Breast epithelium (tissue), 4 donors: ENCODE results near the gene SEMA4C. TPM values are rescaled to one million over a fixed set of nuclear protein-coding genes. Genes with fewer than 3 reads are reported as not detected.

Experiments used
- DNase-seq, 2 donors: peaks; one replicate each; pipeline ENCODE4 v3.0.0-alpha.2; 2019; ENCODE audit warnings: low spot score in 2 of 2
- H3K27ac ChIP-seq, 2 donors: fragments of 200-600 bp; sonication (generic) in 1 of 2; one replicate each; pipeline ENCODE4 v1.5.1; 2016 to 2019; ENCODE audit warnings: mild to moderate bottlenecking in 1 of 2
- H3K27me3 ChIP-seq, 2 donors: fragments of 200-600 bp; sonication (generic) in 1 of 2; one replicate each; pipeline versions ENCODE4 v1.5.1 to v1.6.0; 2017 to 2019; ENCODE audit warnings: control low read depth in 1 of 2, mild to moderate bottlenecking in 1 of 2
- H3K36me3 ChIP-seq: fragments of 200-600 bp; one replicate; pipeline ENCODE4 v1.5.1; 2019
- H3K4me1 ChIP-seq, 2 donors: fragments of 200-600 bp; sonication (generic); one replicate each; pipeline ENCODE4 v1.5.1; 2016 to 2019; ENCODE audit warnings: control low read depth in 1 of 2
- H3K4me3 ChIP-seq, 3 donors: fragments of 200-600 bp; sonication (generic); 1 replicate in 2 of 3; 2 replicates in 1 of 3; pipeline ENCODE4 v1.5.1; 2016 to 2019; ENCODE audit warnings: mild to moderate bottlenecking in 3 of 3, moderate library complexity in 2 of 3
- H3K9me3 ChIP-seq, 2 donors: fragments of 200-600 bp; sonication (generic) in 1 of 2; one replicate each; pipeline ENCODE4 v1.5.1; 2016 to 2019; ENCODE audit warnings: control low read depth in 1 of 2
- POLR2A ChIP-seq: fragments of 450-650 bp; IDR thresholded peaks from one replicate; pipeline ENCODE4 v1.6.1; 2016; ENCODE audit warnings: antibody characterized with exemption, mild to moderate bottlenecking, moderate library complexity
- POLR2AphosphoS5 ChIP-seq, 3 donors: sonication (generic); formaldehyde crosslinking; IDR thresholded peaks; one replicate each; pipeline ENCODE4 v1.6.1; 2017; ENCODE audit warnings: antibody characterized with exemption in 3 of 3
- intact Hi-C: fragments of 100-400 bp; cut with DNase I; formaldehyde crosslinking; loops from one replicate; pipeline ENCODE4 v1.15.1; 2023; ENCODE audit warnings: low total_unique reads
- total RNA-seq, 3 donors: library from RNA; depleted of rRNA; stranded (reverse); fragments of >200 nt; gene quantifications; one replicate each; pipeline ENCODE4 v1.1.0, GENCODE V29; 2016
- TF ChIP-seq, protein P1 (sequence below), 3 donors: fragments of 450-650 bp; IDR thresholded peaks; one replicate each; pipeline ENCODE4 v1.5.1; 2016 to 2017; ENCODE audit warnings: antibody characterized with exemption in 3 of 3, mild to moderate bottlenecking in 3 of 3, moderate library complexity in 3 of 3

The SEMA4C gene
- total RNA-seq, 3 donors from 2014 or later, result 17.9 to 37.3 (median 31.5) TPM

DNA sequence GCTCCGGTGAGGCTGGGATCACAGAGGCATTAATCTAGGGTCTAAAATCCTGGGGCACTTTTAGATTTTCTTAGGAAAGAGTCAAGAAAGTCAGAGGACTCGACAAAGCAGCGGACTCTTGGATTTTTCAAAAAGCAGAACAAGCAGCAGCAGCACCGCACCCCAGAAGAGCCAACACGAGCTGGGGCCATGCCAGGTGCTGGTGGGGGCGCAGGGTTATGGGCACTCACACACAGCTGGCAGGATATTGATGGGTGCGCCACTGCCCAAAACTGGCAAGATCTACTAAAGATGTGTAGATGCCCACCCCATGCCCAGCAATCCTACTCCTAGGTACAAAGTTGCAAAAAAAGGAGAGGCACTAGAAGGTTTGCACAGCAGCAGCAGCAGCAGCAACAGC, 33.9 kb upstream of the SEMA4C start:
- Histone ChIP-seq H3K9me3 (no peaks in the 10 kb centered on the region), H3K4me1 (peaks cover 11 to 24% of the 10 kb centered on the region in 2 donors), H3K36me3 (no peaks in the 10 kb centered on the region), H3K4me3 (no peak overlapping the region), H3K27me3 (no peaks in the 10 kb centered on the region), H3K27ac (no peak overlapping the region)
- no peak for DNase-seq
- TF ChIP-seq POLR2A, result no peak
- intact Hi-C loops, result no loop called here

DNA sequence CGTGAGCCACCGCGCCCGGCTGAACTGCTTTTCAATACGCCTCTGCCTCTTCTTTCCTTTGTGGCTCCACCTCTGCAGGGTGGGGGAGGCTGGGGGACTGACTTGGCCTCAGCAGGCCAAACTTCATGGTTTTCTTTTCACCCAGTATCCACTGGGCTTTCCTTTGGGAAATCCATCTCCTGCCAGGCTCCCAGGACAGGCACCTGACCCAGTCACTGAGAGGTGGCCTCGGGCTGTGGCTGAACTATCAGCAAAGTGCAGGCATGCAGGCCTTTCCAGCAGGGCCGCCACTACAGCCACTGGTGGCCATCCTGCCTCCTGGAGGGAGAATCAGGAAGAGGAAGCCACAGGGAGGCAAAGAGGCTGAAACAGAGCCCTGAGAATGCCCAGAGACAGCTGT, 33.4 kb upstream of the SEMA4C start:
- Histone ChIP-seq H3K4me3 (no peak overlapping the region), H3K9me3 (no peaks in the 10 kb centered on the region), H3K27me3 (no peaks in the 10 kb centered on the region), H3K36me3 (no peaks in the 10 kb centered on the region), H3K4me1 (peaks cover 11 to 25% of the 10 kb centered on the region in 2 donors), H3K27ac (no peak overlapping the region)
- TF ChIP-seq, protein P1, sequence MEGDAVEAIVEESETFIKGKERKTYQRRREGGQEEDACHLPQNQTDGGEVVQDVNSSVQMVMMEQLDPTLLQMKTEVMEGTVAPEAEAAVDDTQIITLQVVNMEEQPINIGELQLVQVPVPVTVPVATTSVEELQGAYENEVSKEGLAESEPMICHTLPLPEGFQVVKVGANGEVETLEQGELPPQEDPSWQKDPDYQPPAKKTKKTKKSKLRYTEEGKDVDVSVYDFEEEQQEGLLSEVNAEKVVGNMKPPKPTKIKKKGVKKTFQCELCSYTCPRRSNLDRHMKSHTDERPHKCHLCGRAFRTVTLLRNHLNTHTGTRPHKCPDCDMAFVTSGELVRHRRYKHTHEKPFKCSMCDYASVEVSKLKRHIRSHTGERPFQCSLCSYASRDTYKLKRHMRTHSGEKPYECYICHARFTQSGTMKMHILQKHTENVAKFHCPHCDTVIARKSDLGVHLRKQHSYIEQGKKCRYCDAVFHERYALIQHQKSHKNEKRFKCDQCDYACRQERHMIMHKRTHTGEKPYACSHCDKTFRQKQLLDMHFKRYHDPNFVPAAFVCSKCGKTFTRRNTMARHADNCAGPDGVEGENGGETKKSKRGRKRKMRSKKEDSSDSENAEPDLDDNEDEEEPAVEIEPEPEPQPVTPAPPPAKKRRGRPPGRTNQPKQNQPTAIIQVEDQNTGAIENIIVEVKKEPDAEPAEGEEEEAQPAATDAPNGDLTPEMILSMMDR (IDR thresholded peaks at IDR 0.05), result no peak
- TF ChIP-seq POLR2AphosphoS5 (IDR thresholded peaks at IDR 0.05) (no peak), POLR2A (no peak)
- no peak for DNase-seq
- intact Hi-C loops, result no loop called here

- no peaks in the 10 kb centered on the region for H3K36me3 ChIP-seq
- intact Hi-C loops, result no loop called here
- no peaks in the 10 kb centered on the region for H3K9me3 ChIP-seq
- no peak for DNase-seq
- TF ChIP-seq, protein P1 (IDR thresholded peaks at IDR 0.05), result no peak
- TF ChIP-seq POLR2AphosphoS5 (IDR thresholded peaks at IDR 0.05) (no peak), POLR2A (no peak)
- no peaks in the 10 kb centered on the region for H3K27me3 ChIP-seq
- H3K4me3 ChIP-seq, result no peak overlapping the region
- no peak overlapping the region for H3K27ac ChIP-seq
- peaks cover 0 to 29% of the 10 kb centered on the region in 2 donors for H3K4me1 ChIP-seq
These were observed 30.4 kb upstream of the SEMA4C start for GRCh38 chr2:96900237-96900636.

DNA sequence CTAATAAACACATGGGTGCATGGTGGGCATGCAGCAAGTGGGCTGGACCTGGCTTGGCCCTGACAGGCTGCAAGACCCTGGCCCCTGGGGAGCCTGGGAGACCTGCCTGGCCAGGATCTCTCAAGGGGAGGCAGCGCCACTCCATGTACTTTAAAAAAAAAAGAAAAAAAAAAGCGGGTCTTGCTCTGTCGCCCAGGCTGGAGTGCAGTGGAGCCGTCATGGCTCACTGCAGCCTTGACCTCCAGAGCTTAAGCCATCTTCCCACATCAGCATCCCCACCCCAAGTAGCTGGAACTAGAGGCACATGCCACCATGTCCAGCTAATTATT, 29.5 kb upstream of the SEMA4C start:
- Histone ChIP-seq H3K4me3 (no peak overlapping the region), H3K27me3 (no peaks in the 10 kb centered on the region), H3K27ac (no peak overlapping the region), H3K4me1 (peaks cover 0 to 29% of the 10 kb centered on the region in 2 donors), H3K9me3 (no peaks in the 10 kb centered on the region), H3K36me3 (no peaks in the 10 kb centered on the region)
- intact Hi-C loops, result no loop called here
- TF ChIP-seq POLR2A, result no peak
- TF ChIP-seq POLR2AphosphoS5 (IDR thresholded peaks at IDR 0.05), result no peak
- no peak for DNase-seq

GRCh38 chr2:96898641-96899412, 28.9 kb upstream of the SEMA4C start:
- Histone ChIP-seq H3K4me1 (peaks cover 0 to 29% of the 10 kb centered on the region in 2 donors), H3K27ac (no peak overlapping the region), H3K9me3 (no peaks in the 10 kb centered on the region), H3K36me3 (no peaks in the 10 kb centered on the region), H3K27me3 (no peaks in the 10 kb centered on the region), H3K4me3 (no peak overlapping the region)
- no peak for TF ChIP-seq POLR2A
- TF ChIP-seq, protein P1 (IDR thresholded peaks at IDR 0.05), result no peak
- no peak for TF ChIP-seq POLR2AphosphoS5 (IDR thresholded peaks at IDR 0.05)
- intact Hi-C loops, result no loop called here
- no peak for DNase-seq

DNA sequence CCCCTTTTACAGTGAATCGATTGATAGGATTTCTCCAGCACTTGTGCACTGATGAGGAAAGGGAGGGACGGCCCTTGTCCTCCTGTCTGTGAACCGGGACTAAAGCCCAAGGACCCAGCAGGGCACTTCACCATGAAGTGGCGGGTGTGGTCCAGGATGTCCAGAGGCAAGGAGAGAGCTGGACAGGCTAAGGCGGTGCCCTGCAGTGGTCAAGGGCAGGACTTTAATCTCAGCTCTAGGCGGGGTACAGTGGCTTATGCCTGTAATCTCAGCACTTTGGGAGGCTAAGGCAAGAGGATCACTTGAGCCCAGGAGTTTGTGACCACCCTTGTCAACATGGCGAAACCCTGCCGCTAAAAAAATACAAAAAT, 28.2 kb upstream of the SEMA4C start:
- H3K36me3 ChIP-seq, result no peaks in the 10 kb centered on the region
- no peak for DNase-seq
- intact Hi-C loops, result no loop called here
- no peak overlapping the region for H3K4me3 ChIP-seq
- no peak overlapping the region for H3K27ac ChIP-seq
- H3K4me1 ChIP-seq, result peaks cover 0 to 29% of the 10 kb centered on the region in 2 donors
- no peaks in the 10 kb centered on the region for H3K9me3 ChIP-seq
- H3K27me3 ChIP-seq, result no peaks in the 10 kb centered on the region
- no peak for TF ChIP-seq POLR2AphosphoS5 (IDR thresholded peaks at IDR 0.05)
- TF ChIP-seq, protein P1 (IDR thresholded peaks at IDR 0.05), result no peak
